Neural cell (in vitro differentiated cells): Measurements from ENCODE around the gene IFNB1. TPM values are rescaled to one million over a fixed set of nuclear protein-coding genes. Genes with fewer than 3 reads are reported as not detected.

ENCODE experiments used
- H2AFZ ChIP-seq: fragments of 200-600, 300-800 bp; sonication (generic), shearing (Covaris generic); 2 replicates; pipeline ENCODE4 v1.6.0; 2014; ENCODE audit warnings: low read depth, mild to moderate bottlenecking, antibody characterized with exemption, low read length, moderate library complexity
- H3F3A ChIP-seq: fragments of 200-600 bp; shearing (Covaris generic); 2 replicates; pipeline ENCODE4 v1.6.1; 2016; ENCODE audit warnings: mild to moderate bottlenecking, moderate library complexity, mixed read lengths, antibody characterized with exemption, low read length; ENCODE audit not compliant: insufficient read depth, poor library complexity, severe bottlenecking
- H3K27ac ChIP-seq: fragments of 200-600, 300-800 bp; sonication (generic), shearing (Covaris generic); 2 replicates; pipeline ENCODE4 v1.5.1; 2014; ENCODE audit warnings: mild to moderate bottlenecking, low read length, moderate library complexity
- H3K27me3 ChIP-seq: fragments of 300-800, 200-600 bp; sonication (generic), shearing (Covaris generic); 2 replicates; pipeline ENCODE4 v1.6.0; 2014; ENCODE audit warnings: mild to moderate bottlenecking, low read depth, low read length, moderate library complexity; ENCODE audit not compliant: insufficient read depth
- H3K36me3 ChIP-seq: fragments of 300-800, 200-600 bp; sonication (generic), shearing (Covaris generic); 2 replicates; pipeline ENCODE4 v1.5.1; 2014; ENCODE audit warnings: mild to moderate bottlenecking, antibody characterized with exemption, low read length, moderate library complexity; ENCODE audit not compliant: insufficient read depth
- H3K4me2 ChIP-seq: fragments of 300-800, 200-600 bp; sonication (generic), shearing (Covaris generic); 2 replicates; pipeline ENCODE4 v1.6.0; 2014; ENCODE audit warnings: mild to moderate bottlenecking, low read length
- H3K4me3 ChIP-seq: fragments of 300-800, 200-600 bp; sonication (generic), shearing (Covaris generic); 2 replicates; pipeline ENCODE4 v1.5.1; 2014; ENCODE audit warnings: mild to moderate bottlenecking, low read length, moderate library complexity
- H3K79me2 ChIP-seq: fragments of 200-600 bp; shearing (Covaris generic); replicated peaks from 2 replicates; pipeline ENCODE4 v1.6.0; 2014; ENCODE audit warnings: mild to moderate bottlenecking, low read length, moderate library complexity; ENCODE audit not compliant: insufficient read depth
- H3K9ac ChIP-seq: fragments of 300-800, 200-600 bp; sonication (generic), shearing (Covaris generic); 2 replicates; pipeline ENCODE4 v1.6.1; 2016; ENCODE audit warnings: mild to moderate bottlenecking, low read length, mixed read lengths
- H3K9me2 ChIP-seq: fragments of 200-600 bp; shearing (Covaris generic); 2 replicates; pipeline ENCODE4 v1.6.1; 2016; ENCODE audit warnings: mild to moderate bottlenecking, low read length, mixed read lengths; ENCODE audit not compliant: insufficient read depth
- H3K9me3 ChIP-seq: fragments of 200-600, 300-800 bp; sonication (generic), shearing (Covaris generic); 2 replicates; pipeline ENCODE4 v1.6.1; 2016; ENCODE audit warnings: mild to moderate bottlenecking, mixed run types, low read length, moderate library complexity, mixed read lengths
- H4K20me1 ChIP-seq: fragments of 200-600 bp; shearing (Covaris generic); 2 replicates; pipeline ENCODE4 v1.6.1; 2016; ENCODE audit warnings: mild to moderate bottlenecking, mixed run types; ENCODE audit not compliant: insufficient read depth
- CTCF ChIP-seq: fragments of 450-650 bp; IDR thresholded peaks from 2 replicates; pipeline ENCODE4 v1.5.1; 2014; ENCODE audit warnings: antibody characterized with exemption, mild to moderate bottlenecking, moderate library complexity; ENCODE audit not compliant: poor library complexity, severe bottlenecking
- EP300 ChIP-seq: fragments of 450-650 bp; conservative IDR thresholded peaks from 2 replicates; pipeline ENCODE4 v1.6.1; 2014; ENCODE audit warnings: antibody characterized with exemption, mild to moderate bottlenecking, moderate library complexity; ENCODE audit not compliant: poor library complexity, severe bottlenecking
- EZH2 ChIP-seq: fragments of 200-600, 300-800 bp; shearing (Covaris generic), sonication (generic); IDR thresholded peaks from 2 replicates; pipeline ENCODE4 v1.6.1; 2014; ENCODE audit warnings: antibody characterized with exemption, low read length, borderline replicate concordance, mild to moderate bottlenecking; ENCODE audit not compliant: insufficient read depth, poor library complexity, severe bottlenecking
- MXI1 ChIP-seq: fragments of 450-650 bp; conservative IDR thresholded peaks from 2 replicates; pipeline ENCODE4 v1.6.1; 2014; ENCODE audit warnings: antibody characterized with exemption, mild to moderate bottlenecking; ENCODE audit not compliant: poor library complexity, severe bottlenecking
- POLR2AphosphoS5 ChIP-seq: IDR thresholded peaks from 2 replicates; pipeline ENCODE4 v1.6.1; 2012
- RAD21 ChIP-seq: fragments of 450-650 bp; conservative IDR thresholded peaks from 2 replicates; pipeline ENCODE4 v1.6.1; 2014; ENCODE audit warnings: antibody characterized with exemption, mild to moderate bottlenecking, moderate library complexity
- SMC3 ChIP-seq: fragments of 450-650 bp; conservative IDR thresholded peaks from 2 replicates; pipeline ENCODE4 v1.6.1; 2014; ENCODE audit warnings: antibody characterized with exemption, mild to moderate bottlenecking, moderate library complexity; ENCODE audit not compliant: poor library complexity
- TAF1 ChIP-seq: IDR thresholded peaks from 2 replicates; pipeline ENCODE4 v1.6.1; 2012; ENCODE audit warnings: low read depth
- polyA plus RNA-seq: library from polyadenylated mRNA; depleted of rRNA; stranded (reverse); fragments of >200 nt; gene quantifications from 2 replicates; pipeline ENCODE4 v1.2.3, GENCODE V29; 2014
- TF ChIP-seq, protein P1 (sequence below): IDR thresholded peaks from 2 replicates; pipeline ENCODE4 v1.6.1; 2012; ENCODE audit warnings: borderline replicate concordance

Gene IFNB1
- polyA plus RNA-seq, 1 donor from 2014 or later, result not detected

DNA sequence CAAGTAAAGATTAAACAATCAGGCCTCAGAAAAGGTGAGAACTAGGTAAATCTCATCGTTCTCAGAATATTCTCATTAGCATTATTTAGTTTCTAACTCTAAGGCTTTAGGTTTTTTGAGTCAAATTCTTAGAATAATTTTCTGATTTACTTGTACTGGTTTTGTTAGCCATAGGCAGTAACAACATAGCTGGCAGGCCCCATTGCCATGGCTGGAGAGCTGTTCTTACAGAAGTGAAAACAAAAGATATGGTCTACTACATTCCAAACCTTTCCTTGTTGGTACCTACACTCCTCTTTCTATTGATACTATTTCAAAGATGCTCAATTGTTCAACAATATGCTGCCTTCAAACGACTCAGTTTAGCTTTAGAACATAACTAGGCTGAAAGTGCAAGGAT lies 36.6 kb upstream of the IFNB1 start:
- TF ChIP-seq CTCF (no peak), MXI1 (no peak), SMC3 (no peak), TAF1 (no peak), EP300 (no peak), RAD21 (no peak), EZH2 (no peak), POLR2AphosphoS5 (no peak)
- TF ChIP-seq, protein P1, sequence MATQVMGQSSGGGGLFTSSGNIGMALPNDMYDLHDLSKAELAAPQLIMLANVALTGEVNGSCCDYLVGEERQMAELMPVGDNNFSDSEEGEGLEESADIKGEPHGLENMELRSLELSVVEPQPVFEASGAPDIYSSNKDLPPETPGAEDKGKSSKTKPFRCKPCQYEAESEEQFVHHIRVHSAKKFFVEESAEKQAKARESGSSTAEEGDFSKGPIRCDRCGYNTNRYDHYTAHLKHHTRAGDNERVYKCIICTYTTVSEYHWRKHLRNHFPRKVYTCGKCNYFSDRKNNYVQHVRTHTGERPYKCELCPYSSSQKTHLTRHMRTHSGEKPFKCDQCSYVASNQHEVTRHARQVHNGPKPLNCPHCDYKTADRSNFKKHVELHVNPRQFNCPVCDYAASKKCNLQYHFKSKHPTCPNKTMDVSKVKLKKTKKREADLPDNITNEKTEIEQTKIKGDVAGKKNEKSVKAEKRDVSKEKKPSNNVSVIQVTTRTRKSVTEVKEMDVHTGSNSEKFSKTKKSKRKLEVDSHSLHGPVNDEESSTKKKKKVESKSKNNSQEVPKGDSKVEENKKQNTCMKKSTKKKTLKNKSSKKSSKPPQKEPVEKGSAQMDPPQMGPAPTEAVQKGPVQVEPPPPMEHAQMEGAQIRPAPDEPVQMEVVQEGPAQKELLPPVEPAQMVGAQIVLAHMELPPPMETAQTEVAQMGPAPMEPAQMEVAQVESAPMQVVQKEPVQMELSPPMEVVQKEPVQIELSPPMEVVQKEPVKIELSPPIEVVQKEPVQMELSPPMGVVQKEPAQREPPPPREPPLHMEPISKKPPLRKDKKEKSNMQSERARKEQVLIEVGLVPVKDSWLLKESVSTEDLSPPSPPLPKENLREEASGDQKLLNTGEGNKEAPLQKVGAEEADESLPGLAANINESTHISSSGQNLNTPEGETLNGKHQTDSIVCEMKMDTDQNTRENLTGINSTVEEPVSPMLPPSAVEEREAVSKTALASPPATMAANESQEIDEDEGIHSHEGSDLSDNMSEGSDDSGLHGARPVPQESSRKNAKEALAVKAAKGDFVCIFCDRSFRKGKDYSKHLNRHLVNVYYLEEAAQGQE, result no peak
- Histone ChIP-seq H3K4me2 (no peak overlapping the region), H3F3A (no peaks in the 10 kb centered on the region), H3K27me3 (no peaks in the 10 kb centered on the region), H3K79me2 (no peaks in the 10 kb centered on the region), H3K4me3 (no peak overlapping the region), H4K20me1 (no peaks in the 10 kb centered on the region), H3K9me3 (no peaks in the 10 kb centered on the region), H2AFZ (no peak overlapping the region), H3K27ac (no peak overlapping the region), H3K9me2 (no peaks in the 10 kb centered on the region), H3K9ac (no peak overlapping the region), H3K36me3 (no peaks in the 10 kb centered on the region)

GRCh38 chr9:21110708-21111576 lies 33.2 kb upstream of the IFNB1 start:
- Histone ChIP-seq H3K9ac (no peak overlapping the region), H3K79me2 (no peaks in the 10 kb centered on the region), H3K9me2 (no peaks in the 10 kb centered on the region), H3K9me3 (no peaks in the 10 kb centered on the region), H2AFZ (no peak overlapping the region), H3K27ac (no peak overlapping the region), H3K27me3 (no peaks in the 10 kb centered on the region), H4K20me1 (no peaks in the 10 kb centered on the region), H3K4me2 (no peak overlapping the region), H3K36me3 (no peaks in the 10 kb centered on the region), H3F3A (no peaks in the 10 kb centered on the region), H3K4me3 (no peak overlapping the region)
- TF ChIP-seq EP300, result no peak
- peak; percentile 96 for TF ChIP-seq RAD21
- peak; percentile 92 for TF ChIP-seq CTCF
- TF ChIP-seq TAF1, result no peak
- TF ChIP-seq SMC3, result peak; percentile 89
